Measurements from ENCODE around the gene HHIPL1. TPM values are rescaled to one million over a fixed set of nuclear protein-coding genes. Genes with fewer than 3 reads are reported as not detected.

Gene HHIPL1
- total RNA-seq, 2 experiments from 2014 or later, result not detected

DNA sequence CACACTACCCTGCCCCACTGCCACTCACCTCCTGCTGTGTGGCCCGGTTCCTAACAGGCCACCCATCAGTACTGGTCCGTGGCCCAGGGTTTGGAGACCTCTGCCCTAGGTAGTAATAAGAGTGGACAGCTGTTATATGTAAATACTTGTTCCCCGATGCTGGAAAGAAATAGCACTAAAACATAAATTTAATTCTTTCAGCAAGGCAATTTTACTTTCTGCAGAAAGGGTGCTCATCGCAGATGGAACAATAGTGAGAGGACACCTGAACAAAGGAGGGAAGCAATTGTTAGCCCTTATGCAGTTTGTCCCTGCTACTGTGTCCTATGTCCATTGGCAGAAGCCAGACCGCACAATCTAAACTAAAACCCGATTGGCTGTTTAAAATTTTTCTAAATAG lies 33.3 kb downstream of the HHIPL1 start:
- POLR2A ChIA-PET, result no interaction called here
- CTCF ChIA-PET, result no interaction called here
- DNase-seq (no peak), ATAC-seq (ENCODE audit: poor library complexity) (no peak)
- Histone ChIP-seq H3K27me3 (ENCODE audit: control insufficient read depth in 1 of 2, insufficient read depth in 2 of 2, low read length in 2 of 2) (peaks cover 0 to 8% of the 10 kb centered on the region in 2 experiments), H3K27ac (ENCODE audit: low read depth in 1 of 2, low read length in 2 of 2) (no peak overlapping the region), H3K4me3 (ENCODE audit: low read length) (no peak overlapping the region), H3K4me1 (ENCODE audit: insufficient read depth, low read length) (peaks cover 34% of the 10 kb centered on the region), H3K9me3 (ENCODE audit: control insufficient read depth in 1 of 2, insufficient read depth in 1 of 2, low read length in 2 of 2) (peaks cover 7 to 27% of the 10 kb centered on the region in 2 experiments), H3K36me3 (ENCODE audit: insufficient read depth, low read length) (no peaks in the 10 kb centered on the region)
- TF ChIP-seq, protein P1, sequence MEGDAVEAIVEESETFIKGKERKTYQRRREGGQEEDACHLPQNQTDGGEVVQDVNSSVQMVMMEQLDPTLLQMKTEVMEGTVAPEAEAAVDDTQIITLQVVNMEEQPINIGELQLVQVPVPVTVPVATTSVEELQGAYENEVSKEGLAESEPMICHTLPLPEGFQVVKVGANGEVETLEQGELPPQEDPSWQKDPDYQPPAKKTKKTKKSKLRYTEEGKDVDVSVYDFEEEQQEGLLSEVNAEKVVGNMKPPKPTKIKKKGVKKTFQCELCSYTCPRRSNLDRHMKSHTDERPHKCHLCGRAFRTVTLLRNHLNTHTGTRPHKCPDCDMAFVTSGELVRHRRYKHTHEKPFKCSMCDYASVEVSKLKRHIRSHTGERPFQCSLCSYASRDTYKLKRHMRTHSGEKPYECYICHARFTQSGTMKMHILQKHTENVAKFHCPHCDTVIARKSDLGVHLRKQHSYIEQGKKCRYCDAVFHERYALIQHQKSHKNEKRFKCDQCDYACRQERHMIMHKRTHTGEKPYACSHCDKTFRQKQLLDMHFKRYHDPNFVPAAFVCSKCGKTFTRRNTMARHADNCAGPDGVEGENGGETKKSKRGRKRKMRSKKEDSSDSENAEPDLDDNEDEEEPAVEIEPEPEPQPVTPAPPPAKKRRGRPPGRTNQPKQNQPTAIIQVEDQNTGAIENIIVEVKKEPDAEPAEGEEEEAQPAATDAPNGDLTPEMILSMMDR (IDR thresholded peaks at IDR 0.05), result no peak
- Mint-ChIP-seq H3K27me3 (peaks cover 11% of the 10 kb centered on the region), H3K36me3 (ENCODE audit: low read depth) (no peaks in the 10 kb centered on the region), H3K4me3 (no peak overlapping the region), H3K9me3 (no peaks in the 10 kb centered on the region), H3K4me1 (ENCODE audit: low read depth) (no peaks in the 10 kb centered on the region), H3K27ac (no peak overlapping the region)
- intact Hi-C loops (cut with DNase I, micrococcal nuclease), result no loop called here

DNA sequence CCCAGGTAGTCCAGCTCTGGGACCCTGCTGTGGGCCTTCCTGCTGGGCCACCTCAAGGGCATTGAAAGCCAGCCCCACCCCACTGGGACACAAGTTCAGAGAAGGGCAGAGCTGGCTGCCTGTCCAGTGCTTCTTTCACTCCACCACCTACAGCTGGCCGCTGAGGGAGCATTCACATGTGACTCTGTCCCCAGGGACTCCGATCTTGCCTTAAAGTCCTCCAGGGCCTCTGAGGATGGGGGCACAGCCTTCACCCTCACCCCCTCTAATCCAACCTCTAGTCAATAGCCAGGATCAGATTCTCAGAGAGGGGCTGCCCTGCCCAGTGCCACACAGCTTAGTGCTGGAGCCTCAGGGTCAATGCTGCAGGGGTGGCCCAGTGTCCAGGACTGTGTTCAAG lies 34.2 kb downstream of the HHIPL1 start:
- H3K36me3 Mint-ChIP-seq (ENCODE audit: low read depth), result no peaks in the 10 kb centered on the region
- peaks cover 7 to 27% of the 10 kb centered on the region in 2 experiments for H3K9me3 ChIP-seq (ENCODE audit: control insufficient read depth in 1 of 2, insufficient read depth in 1 of 2, low read length in 2 of 2)
- POLR2A ChIA-PET, result no interaction called here
- no peak overlapping the region for H3K27ac ChIP-seq (ENCODE audit: low read depth in 1 of 2, low read length in 2 of 2)
- TF ChIP-seq, protein P1 (IDR thresholded peaks at IDR 0.05), result no peak
- ATAC-seq (ENCODE audit: poor library complexity) (no peak), DNase-seq (no peak)
- no peak overlapping the region for H3K4me3 Mint-ChIP-seq
- intact Hi-C loops (cut with DNase I, micrococcal nuclease), result no loop called here
- H3K27me3 ChIP-seq (ENCODE audit: control insufficient read depth in 1 of 2, insufficient read depth in 2 of 2, low read length in 2 of 2), result peaks cover 0 to 6% of the 10 kb centered on the region in 2 experiments
- CTCF ChIA-PET, result no interaction called here
- H3K4me3 ChIP-seq (ENCODE audit: low read length), result no peak overlapping the region
- H3K27me3 Mint-ChIP-seq, result peaks cover 9% of the 10 kb centered on the region
- H3K27ac Mint-ChIP-seq, result no peak overlapping the region
- H3K36me3 ChIP-seq (ENCODE audit: insufficient read depth, low read length), result no peaks in the 10 kb centered on the region
- H3K4me1 ChIP-seq (ENCODE audit: insufficient read depth, low read length), result peaks cover 38% of the 10 kb centered on the region
- no peaks in the 10 kb centered on the region for H3K9me3 Mint-ChIP-seq
- H3K4me1 Mint-ChIP-seq (ENCODE audit: low read depth), result peaks cover 4% of the 10 kb centered on the region

DNA sequence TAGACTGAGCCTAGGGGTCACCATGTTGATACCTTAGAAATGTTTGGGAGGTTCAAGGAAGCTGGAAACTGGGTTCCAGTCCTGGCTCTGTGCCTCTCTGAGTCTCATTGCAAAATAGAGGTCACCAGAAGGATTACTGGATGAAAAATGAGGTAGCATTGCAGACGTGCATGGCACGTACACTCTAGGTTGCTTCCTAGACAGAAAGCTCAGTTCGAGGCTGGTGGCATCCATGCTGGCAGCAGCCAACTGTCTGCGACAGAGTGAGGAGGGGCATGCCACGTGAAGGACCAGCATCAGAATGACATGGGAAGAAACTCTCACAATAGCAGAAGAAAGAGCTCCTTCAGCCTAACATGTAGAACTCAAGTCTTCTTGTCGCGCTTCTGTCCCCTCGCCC lies 34.6 kb downstream of the HHIPL1 start:
- peaks cover 39% of the 10 kb centered on the region for H3K4me1 ChIP-seq (ENCODE audit: insufficient read depth, low read length)
- no peaks in the 10 kb centered on the region for H3K36me3 Mint-ChIP-seq (ENCODE audit: low read depth)
- intact Hi-C loops (cut with DNase I, micrococcal nuclease), result no loop called here
- peaks cover 0 to 2% of the 10 kb centered on the region in 2 experiments for H3K27me3 ChIP-seq (ENCODE audit: control insufficient read depth in 1 of 2, insufficient read depth in 2 of 2, low read length in 2 of 2)
- POLR2A ChIA-PET, result no interaction called here
- H3K4me3 Mint-ChIP-seq, result no peak overlapping the region
- DNase-seq (no peak), ATAC-seq (ENCODE audit: poor library complexity) (no peak)
- TF ChIP-seq, protein P1 (IDR thresholded peaks at IDR 0.05), result no peak
- H3K9me3 ChIP-seq (ENCODE audit: control insufficient read depth in 1 of 2, insufficient read depth in 1 of 2, low read length in 2 of 2), result peaks cover 7 to 27% of the 10 kb centered on the region in 2 experiments
- no peaks in the 10 kb centered on the region for H3K36me3 ChIP-seq (ENCODE audit: insufficient read depth, low read length)
- no peak overlapping the region for H3K4me3 ChIP-seq (ENCODE audit: low read length)
- H3K27ac Mint-ChIP-seq, result no peak overlapping the region
- H3K9me3 Mint-ChIP-seq, result no peaks in the 10 kb centered on the region
- H3K27ac ChIP-seq (ENCODE audit: low read depth in 1 of 2, low read length in 2 of 2), result no peak overlapping the region
- CTCF ChIA-PET, result no interaction called here
- peaks cover 4% of the 10 kb centered on the region for H3K4me1 Mint-ChIP-seq (ENCODE audit: low read depth)
- peaks cover 5% of the 10 kb centered on the region for H3K27me3 Mint-ChIP-seq

Data from CD4-positive, alpha-beta T cell (primary cell).